CD8-positive, alpha-beta memory T cell (primary cell): ENCODE results near the gene MEMO1. TPM values are rescaled to one million over a fixed set of nuclear protein-coding genes. Genes with fewer than 3 reads are reported as not detected.
"Not testable (repeated sequence)": the region's sequence is repeated elsewhere in the genome, so short reads cannot be mapped to it uniquely, and the experiment has no call there.

Experiments used
- CTCF ChIA-PET: fragments of 350-600 bp; sonication (Branson Sonifier 250); formaldehyde crosslinking; loops from one replicate; lab custom pipeline; 2021; ENCODE audit warnings: antibody characterized with exemption; lab: Charles Lee
- POLR2A ChIA-PET: fragments of 350-600 bp; sonication (Branson Sonifier 250); formaldehyde crosslinking; loops from one replicate; lab custom pipeline; 2021; ENCODE audit warnings: antibody characterized with exemption; lab: Charles Lee
- DNase-seq, 5 donors: peaks; one replicate each; pipeline versions ENCODE4 v3.0.0 to v3.0.0-alpha.2; 2020 to 2022; ENCODE audit warnings: mixed read lengths in 1 of 5
- H3K27ac ChIP-seq: one replicate; pipeline ENCODE4 v1.7.0; 2013; ENCODE audit warnings: low read depth, mild to moderate bottlenecking, low read length, moderate library complexity
- H3K27me3 ChIP-seq: 2 replicates; pipeline ENCODE4 v1.7.0; 2013; ENCODE audit warnings: low read length, mild to moderate bottlenecking; ENCODE audit not compliant: insufficient read depth, poor library complexity, severe bottlenecking
- H3K36me3 ChIP-seq: 2 replicates; pipeline ENCODE4 v1.7.0; 2013; ENCODE audit warnings: mild to moderate bottlenecking, low read length, moderate library complexity; ENCODE audit not compliant: insufficient read depth
- H3K4me1 ChIP-seq: 2 replicates; pipeline ENCODE4 v1.7.0; 2013; ENCODE audit warnings: mild to moderate bottlenecking, low read length, moderate library complexity; ENCODE audit not compliant: insufficient read depth
- H3K4me3 ChIP-seq: 2 replicates; pipeline ENCODE4 v1.7.0; 2013; ENCODE audit warnings: mild to moderate bottlenecking, low read length
- H3K9me3 ChIP-seq: 2 replicates; pipeline ENCODE4 v1.7.0; 2013; ENCODE audit warnings: mild to moderate bottlenecking, low read length
- H3K27ac Mint-ChIP-seq, 8 donors: one replicate each; pipeline ENCODE4 v1.8.0; 2020 to 2021; ENCODE audit warnings: mixed read lengths in 8 of 8, mild to moderate bottlenecking in 6 of 8, inconsistent platforms in 3 of 8, moderate library complexity in 3 of 8
- H3K27me3 Mint-ChIP-seq, 2 donors: one replicate each; pipeline ENCODE4 v1.8.0; 2020 to 2021; ENCODE audit warnings: mixed read lengths in 2 of 2, mild to moderate bottlenecking in 1 of 2, moderate library complexity in 1 of 2
- H3K36me3 Mint-ChIP-seq, 3 donors: one replicate each; pipeline ENCODE4 v1.8.0; 2020 to 2021; ENCODE audit warnings: mixed read lengths in 3 of 3, inconsistent platforms in 1 of 3, mild to moderate bottlenecking in 1 of 3
- H3K4me1 Mint-ChIP-seq, 3 donors: one replicate each; pipeline ENCODE4 v1.8.0; 2020 to 2021; ENCODE audit warnings: mixed read lengths in 3 of 3, inconsistent platforms in 1 of 3, mild to moderate bottlenecking in 1 of 3
- H3K4me3 Mint-ChIP-seq, 7 donors: one replicate each; pipeline ENCODE4 v1.8.0; 2020 to 2021; ENCODE audit warnings: mixed read lengths in 7 of 7, mild to moderate bottlenecking in 6 of 7, moderate library complexity in 4 of 7, inconsistent platforms in 2 of 7
- H3K9me3 Mint-ChIP-seq, 5 donors: one replicate each; pipeline ENCODE4 v1.8.0; 2020 to 2022; ENCODE audit warnings: mixed read lengths in 5 of 5, mild to moderate bottlenecking in 3 of 5, moderate library complexity in 2 of 5, inconsistent platforms in 1 of 5
- polyA plus RNA-seq: library from polyadenylated mRNA; unstranded; fragments of 300-500 nt; fragmentation: Illumina TruSeq; gene quantifications from one replicate; pipeline ENCODE4 v1.2.3, GENCODE V29; 2021
- total RNA-seq, 2 experiments: library from RNA; stranded (reverse); gene quantifications; one replicate each; pipeline ENCODE4 v1.2.3, GENCODE V29; 2021

MEMO1 gene
- total and polyA plus RNA-seq, 3 experiments from 2014 or later = 27.7 to 78.6 (median 73.8) TPM

- ChIA-PET POLR2A (no interaction called here), CTCF (interaction anchor here (0.6 kb wide), 1 partner anchor 65 kb away, joined by 3 read pairs; no protein-coding TSS in a partner anchor)
- Histone ChIP-seq H3K4me1 (no peaks in the 10 kb centered on the region), H3K4me3 (no peak overlapping the region), H3K27ac (no peak overlapping the region), H3K27me3 (no peaks in the 10 kb centered on the region), H3K9me3 (no peaks in the 10 kb centered on the region), H3K36me3 (no peaks in the 10 kb centered on the region)
- DNase-seq = no peak
- Mint-ChIP-seq H3K4me1 (no peaks in the 10 kb centered on the region), H3K36me3 (peaks cover 0 to 24% (median 8%) of the 10 kb centered on the region in 3 donors), H3K27ac (no peak overlapping the region), H3K4me3 (no peak overlapping the region), H3K9me3 (no peaks in the 10 kb centered on the region), H3K27me3 (no peaks in the 10 kb centered on the region)
These were observed 145.6 kb downstream of the MEMO1 start for GRCh38 chr2:31865215-31865614.

- no peak for DNase-seq
- Mint-ChIP-seq H3K9me3 (no peaks in the 10 kb centered on the region), H3K4me3 (no peak overlapping the region), H3K36me3 (peaks cover 0 to 22% (median 8%) of the 10 kb centered on the region in 3 donors), H3K27me3 (no peaks in the 10 kb centered on the region), H3K4me1 (no peaks in the 10 kb centered on the region), H3K27ac (no peak overlapping the region)
- no peaks in the 10 kb centered on the region for H3K9me3 ChIP-seq
- POLR2A ChIA-PET = no interaction called here
- H3K4me3 ChIP-seq = no peak overlapping the region
- no peaks in the 10 kb centered on the region for H3K4me1 ChIP-seq
- no peaks in the 10 kb centered on the region for H3K36me3 ChIP-seq
- CTCF ChIA-PET = no interaction called here
- H3K27ac ChIP-seq = no peak overlapping the region
- no peaks in the 10 kb centered on the region for H3K27me3 ChIP-seq
These were observed 146.9 kb downstream of the MEMO1 start for GRCh38 chr2:31863867-31864266.

GRCh38 chr2:31863015-31863656 is 147.7 kb downstream of the MEMO1 start:
- H3K9me3 ChIP-seq, DNase-seq, H3K4me1 ChIP-seq, H3K4me3 Mint-ChIP-seq, CTCF ChIA-PET, H3K4me1 Mint-ChIP-seq, POLR2A ChIA-PET, H3K27ac Mint-ChIP-seq, H3K9me3 Mint-ChIP-seq, H3K27ac ChIP-seq, H3K4me3 ChIP-seq, H3K27me3 ChIP-seq, H3K36me3 ChIP-seq, H3K27me3 Mint-ChIP-seq: not testable (repeated sequence)
- peaks cover 0 to 22% (median 8%) of the 10 kb centered on the region in 3 donors for H3K36me3 Mint-ChIP-seq

GRCh38 chr2:31859959-31860358 is 150.8 kb downstream of the MEMO1 start:
- Mint-ChIP-seq H3K4me3 (no peak overlapping the region), H3K4me1 (no peaks in the 10 kb centered on the region)
- POLR2A ChIA-PET = no interaction called here

GRCh38 chr2:31853521-31853920 is 157.3 kb downstream of the MEMO1 start:
- H3K27ac Mint-ChIP-seq = no peak overlapping the region
- CTCF ChIA-PET = no interaction called here

More at GRCh38 chr2:31859959-31860358, 150.8 kb downstream of the MEMO1 start:
- H3K27ac Mint-ChIP-seq = no peak overlapping the region
- H3K9me3 Mint-ChIP-seq = no peaks in the 10 kb centered on the region
- CTCF ChIA-PET = no interaction called here
- no peaks in the 10 kb centered on the region for H3K9me3 ChIP-seq
- no peaks in the 10 kb centered on the region for H3K4me1 ChIP-seq
- no peak overlapping the region for H3K27ac ChIP-seq
- H3K4me3 ChIP-seq = no peak overlapping the region
- no peak for DNase-seq
- no peaks in the 10 kb centered on the region for H3K27me3 ChIP-seq
- H3K36me3 Mint-ChIP-seq = peaks cover 0 to 13% (median 4%) of the 10 kb centered on the region in 3 donors
- no peaks in the 10 kb centered on the region for H3K27me3 Mint-ChIP-seq
- no peaks in the 10 kb centered on the region for H3K36me3 ChIP-seq

GRCh38 chr2:31842150-31842549 is 168.7 kb downstream of the MEMO1 start:
- H3K27me3 Mint-ChIP-seq, H3K36me3 Mint-ChIP-seq, H3K4me1 ChIP-seq, H3K27ac ChIP-seq, H3K36me3 ChIP-seq, H3K9me3 ChIP-seq, CTCF ChIA-PET, POLR2A ChIA-PET, H3K27me3 ChIP-seq, H3K4me3 Mint-ChIP-seq, H3K27ac Mint-ChIP-seq, H3K9me3 Mint-ChIP-seq, H3K4me3 ChIP-seq, DNase-seq, H3K4me1 Mint-ChIP-seq: not testable (repeated sequence)

More at GRCh38 chr2:31853521-31853920, 157.3 kb downstream of the MEMO1 start:
- H3K4me3 ChIP-seq = no peak overlapping the region
- no peaks in the 10 kb centered on the region for H3K36me3 ChIP-seq
- Mint-ChIP-seq H3K4me1 (no peaks in the 10 kb centered on the region), H3K27me3 (no peaks in the 10 kb centered on the region), H3K9me3 (no peaks in the 10 kb centered on the region), H3K4me3 (no peak overlapping the region), H3K36me3 (peaks cover 4 to 8% (median 6%) of the 10 kb centered on the region in 3 donors)
- H3K9me3 ChIP-seq = no peaks in the 10 kb centered on the region
- POLR2A ChIA-PET = no interaction called here
- no peak for DNase-seq
- no peak overlapping the region for H3K27ac ChIP-seq
- no peaks in the 10 kb centered on the region for H3K4me1 ChIP-seq
- H3K27me3 ChIP-seq = no peaks in the 10 kb centered on the region

- ChIA-PET POLR2A (no interaction called here), CTCF (no interaction called here)
- H3K27ac ChIP-seq = no peak overlapping the region
- no peak overlapping the region for H3K4me3 ChIP-seq
- no peaks in the 10 kb centered on the region for H3K4me1 ChIP-seq
- H3K27me3 ChIP-seq = no peaks in the 10 kb centered on the region
- H3K36me3 ChIP-seq = no peaks in the 10 kb centered on the region
- H3K4me1 Mint-ChIP-seq = peaks cover 0 to 4% (median 0%) of the 10 kb centered on the region in 3 donors
- peaks cover 0 to 9% (median 4%) of the 10 kb centered on the region in 5 donors for H3K9me3 Mint-ChIP-seq
- DNase-seq = no peak
- peaks cover 0 to 2% of the 10 kb centered on the region in 2 donors for H3K27me3 Mint-ChIP-seq
- H3K9me3 ChIP-seq = no peaks in the 10 kb centered on the region
- no peak overlapping the region for H3K27ac Mint-ChIP-seq
- no peak overlapping the region for H3K4me3 Mint-ChIP-seq
- H3K36me3 Mint-ChIP-seq = no peaks in the 10 kb centered on the region
These were observed 175.4 kb downstream of the MEMO1 start for GRCh38 chr2:31835450-31835849.

- no peak for DNase-seq
- no peaks in the 10 kb centered on the region for H3K4me1 ChIP-seq
- no peaks in the 10 kb centered on the region for H3K36me3 ChIP-seq
- Mint-ChIP-seq H3K27ac (no peak overlapping the region), H3K4me3 (no peak overlapping the region), H3K4me1 (peaks cover 0 to 4% (median 0%) of the 10 kb centered on the region in 3 donors), H3K36me3 (peaks cover 0 to 8% (median 1%) of the 10 kb centered on the region in 3 donors), H3K27me3 (peaks cover 4 to 20% of the 10 kb centered on the region in 2 donors), H3K9me3 (peaks cover 0 to 24% (median 20%) of the 10 kb centered on the region in 5 donors)
- H3K27me3 ChIP-seq = peaks cover 5% of the 10 kb centered on the region
- no peak overlapping the region for H3K27ac ChIP-seq
- CTCF ChIA-PET = no interaction called here
- H3K4me3 ChIP-seq = no peak overlapping the region
- H3K9me3 ChIP-seq = peaks cover 4% of the 10 kb centered on the region
- POLR2A ChIA-PET = no interaction called here
These were observed 178.4 kb downstream of the MEMO1 start for GRCh38 chr2:31832363-31832762.
